GM12874 (cell line): ENCODE measurements around the gene CCDC40.

Source experiments
- CTCF ChIP-seq: IDR thresholded peaks from 2 replicates; pipeline ENCODE4 v1.5.1; 2011; ENCODE audit warnings: low read depth, mild to moderate bottlenecking, control low read depth, low read length, moderate library complexity; ENCODE audit not compliant: insufficient read depth

The CCDC40 gene

GRCh38 chr17:80105762-80106161 is 69.3 kb downstream of the CCDC40 start:
- no peak for TF ChIP-seq CTCF

GRCh38 chr17:80106176-80106575 is 69.7 kb downstream of the CCDC40 start:
- no peak for TF ChIP-seq CTCF

- no peak for TF ChIP-seq CTCF
These were observed 70.3 kb downstream of the CCDC40 start for GRCh38 chr17:80106751-80107150.

GRCh38 chr17:80107231-80108021 is 71.0 kb downstream of the CCDC40 start:
- no peak for TF ChIP-seq CTCF

- TF ChIP-seq CTCF = no peak
These were observed 71.9 kb downstream of the CCDC40 start for GRCh38 chr17:80108036-80108971.

GRCh38 chr17:80109066-80109660 is 72.7 kb downstream of the CCDC40 start:
- TF ChIP-seq CTCF = no peak
